GM19328 (cell line): ENCODE data around the gene C16orf95.
"Not testable (repeated sequence)": the region's sequence is repeated elsewhere in the genome, so short reads cannot be mapped to it uniquely, and the experiment has no call there.

ENCODE experiments used
- ATAC-seq: cut with Tn5 transposase; IDR thresholded peaks from one replicate; pipeline ENCODE4 v1.9.1; 2021; ENCODE audit warnings: mild to moderate bottlenecking, moderate library complexity; ENCODE audit not compliant: unreplicated experiment

C16orf95 gene

GRCh38 chr16:87347932-87348615 is 30.9 kb upstream of the C16orf95 start:
- ATAC-seq: no peak

GRCh38 chr16:87346517-87347060 is 29.4 kb upstream of the C16orf95 start:
- ATAC-seq: no peak

- ATAC-seq: no peak
Observed at GRCh38 chr16:87345726-87346424, 28.7 kb upstream of the C16orf95 start.

- ATAC-seq: no peak
Observed at GRCh38 chr16:87344931-87345631, 27.9 kb upstream of the C16orf95 start.

GRCh38 chr16:87344165-87344930 is 27.2 kb upstream of the C16orf95 start:
- ATAC-seq: no peak

GRCh38 chr16:87343753-87344050 is 26.5 kb upstream of the C16orf95 start:
- ATAC-seq: no peak

- ATAC-seq: no peak
Observed at GRCh38 chr16:87342978-87343752, 26.0 kb upstream of the C16orf95 start.

GRCh38 chr16:87342504-87342903 is 25.3 kb upstream of the C16orf95 start:
- ATAC-seq: no peak

GRCh38 chr16:87340198-87340597 is 23.0 kb upstream of the C16orf95 start:
- ATAC-seq: no peak

GRCh38 chr16:87339724-87340105 is 22.5 kb upstream of the C16orf95 start:
- not testable (repeated sequence) for ATAC-seq

GRCh38 chr16:87339086-87339723 is 22.0 kb upstream of the C16orf95 start:
- no peak for ATAC-seq

- no peak for ATAC-seq
Observed at GRCh38 chr16:87338155-87338765, 21.1 kb upstream of the C16orf95 start.

- ATAC-seq: no peak
Observed at GRCh38 chr16:87337262-87337771, 20.1 kb upstream of the C16orf95 start.

- ATAC-seq: no peak
Observed at GRCh38 chr16:87336434-87337240, 19.4 kb upstream of the C16orf95 start.

- ATAC-seq: no peak
Observed at GRCh38 chr16:87335625-87336433, 18.6 kb upstream of the C16orf95 start.

GRCh38 chr16:87334651-87335624 is 17.7 kb upstream of the C16orf95 start:
- no peak for ATAC-seq
